Suprapubic skin (tissue), 4 donors: ENCODE data around the gene ACSL1.

ENCODE experiments used
- CTCF ChIP-seq, 2 donors: fragments of 200-600 bp in 1 of 2; fragments of 450-650 bp in 1 of 2; sonication (generic) in 1 of 2; IDR thresholded peaks; one replicate each; pipeline ENCODE4 v1.5.1; 2016 to 2019; ENCODE audit warnings: antibody characterized with exemption in 2 of 2, mild to moderate bottlenecking in 1 of 2, moderate library complexity in 1 of 2
- EP300 ChIP-seq: sonication (generic); formaldehyde crosslinking; IDR thresholded peaks from one replicate; pipeline ENCODE4 v1.6.1; 2017; ENCODE audit warnings: antibody characterized with exemption
- POLR2A ChIP-seq, 2 donors: fragments of 450-650 bp; IDR thresholded peaks; one replicate each; pipeline ENCODE4 v1.6.1; 2017; ENCODE audit warnings: antibody characterized with exemption in 2 of 2, mild to moderate bottlenecking in 2 of 2, moderate library complexity in 2 of 2
- POLR2AphosphoS5 ChIP-seq, 3 donors: sonication (generic); formaldehyde crosslinking; IDR thresholded peaks; one replicate each; pipeline ENCODE4 v1.6.1; 2017; ENCODE audit warnings: antibody characterized with exemption in 3 of 3

- TF ChIP-seq POLR2A (IDR thresholded peaks at IDR 0.05) (no peak), CTCF (IDR thresholded peaks at IDR 0.05) (no peak), POLR2AphosphoS5 (IDR thresholded peaks at IDR 0.05) (no peak), EP300 (no peak)
Observed at GRCh38 chr4:184824776-184825084, 1.0 kb downstream of the ACSL1 start.
